Breast epithelium (tissue), 4 donors: Measurements from ENCODE around the gene SIRT1. TPM values are rescaled to one million over a fixed set of nuclear protein-coding genes. Genes with fewer than 3 reads are reported as not detected.
"Not testable (repeated sequence)": the region's sequence is repeated elsewhere in the genome, so short reads cannot be mapped to it uniquely, and the experiment has no call there.

Source experiments
- DNase-seq, 2 donors: peaks; one replicate each; pipeline ENCODE4 v3.0.0-alpha.2; 2019; ENCODE audit warnings: low spot score in 2 of 2
- H3K27ac ChIP-seq, 2 donors: fragments of 200-600 bp; sonication (generic) in 1 of 2; one replicate each; pipeline ENCODE4 v1.5.1; 2016 to 2019; ENCODE audit warnings: mild to moderate bottlenecking in 1 of 2
- H3K27me3 ChIP-seq, 2 donors: fragments of 200-600 bp; sonication (generic) in 1 of 2; one replicate each; pipeline versions ENCODE4 v1.5.1 to v1.6.0; 2017 to 2019; ENCODE audit warnings: control low read depth in 1 of 2, mild to moderate bottlenecking in 1 of 2
- H3K36me3 ChIP-seq: fragments of 200-600 bp; one replicate; pipeline ENCODE4 v1.5.1; 2019
- H3K4me1 ChIP-seq, 2 donors: fragments of 200-600 bp; sonication (generic); one replicate each; pipeline ENCODE4 v1.5.1; 2016 to 2019; ENCODE audit warnings: control low read depth in 1 of 2
- H3K4me3 ChIP-seq, 3 donors: fragments of 200-600 bp; sonication (generic); 1 replicate in 2 of 3; 2 replicates in 1 of 3; pipeline ENCODE4 v1.5.1; 2016 to 2019; ENCODE audit warnings: mild to moderate bottlenecking in 3 of 3, moderate library complexity in 2 of 3
- H3K9me3 ChIP-seq, 2 donors: fragments of 200-600 bp; sonication (generic) in 1 of 2; one replicate each; pipeline ENCODE4 v1.5.1; 2016 to 2019; ENCODE audit warnings: control low read depth in 1 of 2
- CTCF ChIP-seq, 3 donors: fragments of 450-650 bp; IDR thresholded peaks; one replicate each; pipeline ENCODE4 v1.5.1; 2016 to 2017; ENCODE audit warnings: antibody characterized with exemption in 3 of 3, mild to moderate bottlenecking in 3 of 3, moderate library complexity in 3 of 3
- POLR2A ChIP-seq: fragments of 450-650 bp; IDR thresholded peaks from one replicate; pipeline ENCODE4 v1.6.1; 2016; ENCODE audit warnings: antibody characterized with exemption, mild to moderate bottlenecking, moderate library complexity
- POLR2AphosphoS5 ChIP-seq, 3 donors: sonication (generic); formaldehyde crosslinking; IDR thresholded peaks; one replicate each; pipeline ENCODE4 v1.6.1; 2017; ENCODE audit warnings: antibody characterized with exemption in 3 of 3
- intact Hi-C: fragments of 100-400 bp; cut with DNase I; formaldehyde crosslinking; loops from one replicate; pipeline ENCODE4 v1.15.1; 2023; ENCODE audit warnings: low total_unique reads
- total RNA-seq, 3 donors: library from RNA; depleted of rRNA; stranded (reverse); fragments of >200 nt; gene quantifications; one replicate each; pipeline ENCODE4 v1.1.0, GENCODE V29; 2016

The SIRT1 gene
- 10 to 100 TPM; 21.0 to 43.3 (median 35.5) TPM for total RNA-seq

DNA sequence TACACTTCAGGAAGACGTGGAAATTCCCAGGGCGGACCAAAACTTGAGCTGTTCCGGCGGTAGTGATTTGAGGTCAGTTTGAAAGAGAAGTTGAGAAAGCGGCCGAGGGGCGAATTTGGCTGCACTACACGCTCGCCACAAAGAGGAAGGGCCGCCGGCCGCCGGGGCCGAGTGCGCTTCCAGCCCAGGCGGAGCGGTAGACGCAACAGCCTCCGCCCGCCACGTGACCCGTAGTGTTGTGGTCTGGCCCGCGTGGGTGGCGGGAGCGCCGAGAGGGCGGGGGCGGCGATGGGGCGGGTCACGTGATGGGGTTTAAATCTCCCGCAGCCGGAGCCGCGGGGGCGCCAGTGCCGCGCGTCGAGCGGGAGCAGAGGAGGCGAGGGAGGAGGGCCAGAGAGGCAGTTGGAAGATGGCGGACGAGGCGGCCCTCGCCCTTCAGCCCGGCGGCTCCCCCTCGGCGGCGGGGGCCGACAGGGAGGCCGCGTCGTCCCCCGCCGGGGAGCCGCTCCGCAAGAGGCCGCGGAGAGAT, at the start of gene SIRT1:
Gene SIRT1 (plus strand): TSS at position 344 of the 529 bp plus-strand sequence. CDS start 66 bp downstream, at position 410.
- intact Hi-C loops: loop anchor here (5.0 kb wide), 1 partner anchor 758 kb away; no protein-coding TSS in a partner anchor
- TF ChIP-seq POLR2A (peak; percentile 81), POLR2AphosphoS5 (IDR thresholded peaks at IDR 0.05) (peak; percentile 91 to 96 (median 92)), CTCF (IDR thresholded peaks at IDR 0.05) (peak in 2 of 3 donors; percentile 9 to 13)
- Histone ChIP-seq H3K36me3 (no peaks in the 10 kb centered on the region), H3K27me3 (no peaks in the 10 kb centered on the region), H3K9me3 (no peaks in the 10 kb centered on the region), H3K4me3 (peak within 1 kb of the TSS; percentile 71 to 87 (median 82)), H3K27ac (peak within 1 kb of the TSS; percentile 97 to 98), H3K4me1 (no peaks in the 10 kb centered on the region)
- DNase-seq: peak; percentile 89 to 96

- H3K27ac ChIP-seq, H3K27me3 ChIP-seq, H3K9me3 ChIP-seq, DNase-seq, H3K4me1 ChIP-seq, intact Hi-C loops, H3K36me3 ChIP-seq: not testable (repeated sequence)
- peak overlapping the region in 1 of 3 donors; percentile 36 for H3K4me3 ChIP-seq
These were observed 48.7 kb upstream of the SIRT1 start for GRCh38 chr10:67835541-67836394.

DNA sequence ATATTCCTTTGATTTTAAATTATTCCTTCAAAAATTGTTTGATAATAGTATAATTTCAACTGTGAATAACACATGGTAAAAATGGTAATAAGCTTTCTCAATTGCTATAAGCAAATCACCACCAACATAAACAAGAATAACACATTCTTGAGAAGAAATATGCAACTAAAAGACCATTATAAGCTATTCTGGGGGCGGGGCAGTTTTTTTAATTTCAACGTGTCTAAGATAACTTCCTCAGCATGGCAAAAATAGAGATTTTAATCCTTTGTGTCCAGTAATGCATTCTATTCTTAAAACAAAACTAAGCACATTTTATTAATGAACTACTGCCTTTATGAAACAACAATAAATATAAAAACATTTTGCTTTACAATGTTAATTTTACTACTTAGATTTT, 48.0 kb upstream of the SIRT1 start:
- no peak for TF ChIP-seq CTCF (IDR thresholded peaks at IDR 0.05)
- TF ChIP-seq POLR2AphosphoS5 (IDR thresholded peaks at IDR 0.05): no peak
- no peak for TF ChIP-seq POLR2A
- no peak overlapping the region for H3K27ac ChIP-seq
- H3K36me3 ChIP-seq: no peaks in the 10 kb centered on the region
- peak overlapping the region in 1 of 3 donors; percentile 36 for H3K4me3 ChIP-seq
- no peaks in the 10 kb centered on the region for H3K9me3 ChIP-seq
- H3K27me3 ChIP-seq: no peaks in the 10 kb centered on the region
- intact Hi-C loops: no loop called here
- no peaks in the 10 kb centered on the region for H3K4me1 ChIP-seq
- DNase-seq: no peak

DNA sequence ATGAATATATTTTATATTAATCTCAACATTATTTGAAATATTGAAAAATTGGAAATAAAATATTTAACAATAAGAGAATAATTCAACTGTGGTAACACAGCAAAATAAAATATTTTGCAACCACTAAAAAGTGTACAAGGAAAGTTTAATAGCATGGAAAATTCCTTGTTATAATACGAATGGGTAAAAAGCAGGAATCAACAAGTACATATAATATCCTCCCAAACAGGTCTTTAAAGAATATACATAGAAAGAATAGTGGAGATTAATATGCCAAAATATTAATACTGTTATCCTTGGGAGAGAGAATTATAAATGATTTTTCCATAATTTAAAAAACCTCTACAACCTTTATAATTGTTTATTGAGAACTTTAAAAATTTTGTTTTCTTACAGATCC, 47.5 kb upstream of the SIRT1 start:
- intact Hi-C loops: no loop called here
- TF ChIP-seq CTCF (IDR thresholded peaks at IDR 0.05): no peak
- no peak for TF ChIP-seq POLR2A
- no peak for TF ChIP-seq POLR2AphosphoS5 (IDR thresholded peaks at IDR 0.05)
- Histone ChIP-seq H3K27ac (no peak overlapping the region), H3K4me1 (no peaks in the 10 kb centered on the region), H3K36me3 (no peaks in the 10 kb centered on the region), H3K27me3 (no peaks in the 10 kb centered on the region), H3K9me3 (peaks cover 0 to 3% of the 10 kb centered on the region in 2 donors), H3K4me3 (peak overlapping the region in 1 of 3 donors; percentile 60)
- no peak for DNase-seq

DNA sequence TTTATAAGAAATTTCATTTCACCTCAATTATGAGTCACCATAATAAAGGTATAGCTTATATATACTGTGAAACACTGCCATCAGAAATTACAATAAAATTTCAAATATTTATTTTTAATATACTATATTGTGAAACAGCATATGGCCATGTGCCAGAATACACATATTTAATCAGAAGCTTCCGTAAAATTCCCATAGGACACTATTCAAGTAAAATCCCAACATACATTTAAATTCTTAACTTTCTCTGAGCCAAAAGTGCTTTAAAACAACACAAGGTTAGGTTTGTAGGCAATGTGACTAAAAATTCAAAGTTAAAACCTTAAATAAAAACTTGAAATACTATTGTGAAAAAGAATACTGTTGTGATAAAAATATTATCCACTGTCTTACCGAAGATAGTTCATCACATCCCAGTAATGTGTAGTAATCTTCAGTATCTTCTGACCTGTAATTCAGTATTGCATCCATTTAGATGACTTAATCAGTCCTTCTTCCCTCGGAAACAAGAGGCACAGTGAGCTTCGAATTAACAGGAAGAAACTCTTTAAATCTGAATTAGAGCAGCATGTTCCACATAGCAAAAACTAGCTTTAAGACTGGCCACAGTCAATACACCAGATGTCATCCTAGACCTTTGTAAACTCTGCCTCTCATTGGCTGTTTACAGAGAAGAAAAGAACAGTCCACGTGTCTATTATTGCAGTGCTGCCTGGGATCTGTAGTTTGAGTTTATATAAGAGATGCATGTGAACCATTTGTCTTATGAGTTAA, 46.7 kb upstream of the SIRT1 start, which contains the start of gene DNAJC12:
Gene DNAJC12 (minus strand): TSS at position 648 of the 774 bp plus-strand sequence. CDS start 177 bp downstream, at position 471.
- no peak for DNase-seq
- no peak for TF ChIP-seq CTCF (IDR thresholded peaks at IDR 0.05)
- no peak for TF ChIP-seq POLR2A
- peak in 1 of 3 donors; percentile 15 for TF ChIP-seq POLR2AphosphoS5 (IDR thresholded peaks at IDR 0.05)
- Histone ChIP-seq H3K27me3 (no peaks in the 10 kb centered on the region), H3K4me3 (peak within 1 kb of the TSS in 2 of 3 donors; percentile 43 to 60), H3K4me1 (no peaks in the 10 kb centered on the region), H3K9me3 (peaks cover 0 to 3% of the 10 kb centered on the region in 2 donors), H3K36me3 (no peaks in the 10 kb centered on the region), H3K27ac (peak within 1 kb of the TSS; percentile 26 to 48)
- intact Hi-C loops: no loop called here

DNA sequence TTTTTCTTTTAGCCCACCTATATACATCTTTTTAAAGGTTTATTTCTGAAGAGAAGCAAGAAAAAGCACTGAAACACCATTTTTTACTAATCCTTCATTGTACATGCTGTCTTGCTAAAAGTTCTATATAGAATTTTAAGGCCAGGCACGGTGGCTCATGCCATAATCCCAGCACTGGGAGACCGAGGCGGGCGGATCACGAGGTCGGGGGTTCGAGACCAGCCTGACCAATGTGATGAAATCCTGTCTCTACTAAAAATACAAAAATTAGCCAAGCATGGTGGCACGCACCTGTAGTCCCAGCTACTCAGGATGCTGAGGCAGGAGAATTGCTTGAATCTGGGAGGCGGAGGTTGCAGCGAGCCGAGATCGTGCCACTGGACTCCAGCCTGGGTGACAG, 44.9 kb upstream of the SIRT1 start:
- H3K36me3 ChIP-seq, DNase-seq, H3K4me3 ChIP-seq, H3K27me3 ChIP-seq, H3K4me1 ChIP-seq, H3K9me3 ChIP-seq, intact Hi-C loops, H3K27ac ChIP-seq: not testable (repeated sequence)
